ENCODE measurements around the gene ANKRD28.

The ANKRD28 gene

GRCh38 chr3:15787941-15788340 lies 9.8 kb downstream of the ANKRD28 start:
- DNase-seq (ENCODE audit: low read depth), result no peak
- no peak overlapping the region for H3K4me3 ChIP-seq (ENCODE audit: low read depth, low read length)
- TF ChIP-seq CTCF (IDR thresholded peaks at IDR 0.05; ENCODE audit: control insufficient read depth, extremely low read depth, insufficient read depth), result no peak

GRCh38 chr3:15787526-15787925 lies 10.3 kb downstream of the ANKRD28 start:
- no peak for TF ChIP-seq CTCF (IDR thresholded peaks at IDR 0.05; ENCODE audit: control insufficient read depth, extremely low read depth, insufficient read depth)
- no peak for DNase-seq (ENCODE audit: low read depth)
- no peak overlapping the region for H3K4me3 ChIP-seq (ENCODE audit: low read depth, low read length)

- TF ChIP-seq CTCF (IDR thresholded peaks at IDR 0.05; ENCODE audit: control insufficient read depth, extremely low read depth, insufficient read depth), result no peak
- no peak overlapping the region for H3K4me3 ChIP-seq (ENCODE audit: low read depth, low read length)
- no peak for DNase-seq (ENCODE audit: low read depth)
Measured at GRCh38 chr3:15783361-15783969, 14.3 kb downstream of the ANKRD28 start.

- DNase-seq (ENCODE audit: low read depth), result no peak
- no peak for TF ChIP-seq CTCF (IDR thresholded peaks at IDR 0.05; ENCODE audit: control insufficient read depth, extremely low read depth, insufficient read depth)
- no peak overlapping the region for H3K4me3 ChIP-seq (ENCODE audit: low read depth, low read length)
Measured at GRCh38 chr3:15782429-15782828, 15.3 kb downstream of the ANKRD28 start.

- no peak for TF ChIP-seq CTCF (IDR thresholded peaks at IDR 0.05; ENCODE audit: control insufficient read depth, extremely low read depth, insufficient read depth)
- DNase-seq (ENCODE audit: low read depth), result no peak
- no peak overlapping the region for H3K4me3 ChIP-seq (ENCODE audit: low read depth, low read length)
Measured at GRCh38 chr3:15781637-15782402, 16.0 kb downstream of the ANKRD28 start.

GRCh38 chr3:15781131-15781530 lies 16.6 kb downstream of the ANKRD28 start:
- TF ChIP-seq CTCF (IDR thresholded peaks at IDR 0.05; ENCODE audit: control insufficient read depth, extremely low read depth, insufficient read depth), result no peak
- no peak for DNase-seq (ENCODE audit: low read depth)
- H3K4me3 ChIP-seq (ENCODE audit: low read depth, low read length), result no peak overlapping the region
